GM06990 (cell line): ENCODE results near the gene CDCA7L.

Experiments used
- DNase-seq: peaks from one replicate; pipeline ENCODE4 v3.0.0-alpha.2; 2011; ENCODE audit not compliant: insufficient read length; ENCODE audit errors: extremely low read depth
- H3K27me3 ChIP-seq: replicated peaks from 2 replicates; pipeline ENCODE4 v1.6.0; 2011; ENCODE audit warnings: low read length; ENCODE audit not compliant: control insufficient read depth, insufficient read depth
- H3K36me3 ChIP-seq: 2 replicates; pipeline ENCODE4 v1.5.1; 2011; ENCODE audit warnings: low read length; ENCODE audit not compliant: control insufficient read depth, insufficient read depth
- H3K4me3 ChIP-seq: replicated peaks from 2 replicates; pipeline ENCODE4 v1.5.1; 2011; ENCODE audit warnings: low read depth, mild to moderate bottlenecking, control low read depth, low read length
- TF ChIP-seq, protein P1 (sequence below): IDR thresholded peaks from 2 replicates; pipeline ENCODE4 v1.5.1; 2011; ENCODE audit warnings: low read length, control low read depth, mild to moderate bottlenecking, inconsistent platforms; ENCODE audit not compliant: insufficient read depth, poor library complexity, severe bottlenecking

CDCA7L gene

DNA sequence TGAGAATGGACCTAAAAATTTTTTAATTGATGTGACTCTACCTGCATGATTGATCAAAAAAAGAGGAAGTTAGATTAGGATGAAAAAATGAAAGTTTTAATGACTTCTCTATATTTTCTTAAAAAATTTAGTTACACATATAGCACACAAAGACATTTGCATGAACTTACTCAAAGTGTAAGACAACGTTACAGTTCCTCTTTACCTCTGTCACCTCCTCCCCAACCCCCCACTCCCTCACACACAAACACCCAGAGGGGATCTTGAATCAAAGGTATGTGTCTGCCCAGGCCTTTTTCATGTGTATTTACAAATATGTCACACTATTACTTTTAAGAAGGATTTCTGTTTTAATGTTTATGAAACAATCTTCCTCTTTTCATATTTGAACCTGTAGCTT, 20.6 kb upstream of the CDCA7L start:
- peak; percentile 61 for DNase-seq
- Histone ChIP-seq H3K36me3 (no peaks in the 10 kb centered on the region), H3K4me3 (no peak overlapping the region), H3K27me3 (no peaks in the 10 kb centered on the region)
- TF ChIP-seq, protein P1, sequence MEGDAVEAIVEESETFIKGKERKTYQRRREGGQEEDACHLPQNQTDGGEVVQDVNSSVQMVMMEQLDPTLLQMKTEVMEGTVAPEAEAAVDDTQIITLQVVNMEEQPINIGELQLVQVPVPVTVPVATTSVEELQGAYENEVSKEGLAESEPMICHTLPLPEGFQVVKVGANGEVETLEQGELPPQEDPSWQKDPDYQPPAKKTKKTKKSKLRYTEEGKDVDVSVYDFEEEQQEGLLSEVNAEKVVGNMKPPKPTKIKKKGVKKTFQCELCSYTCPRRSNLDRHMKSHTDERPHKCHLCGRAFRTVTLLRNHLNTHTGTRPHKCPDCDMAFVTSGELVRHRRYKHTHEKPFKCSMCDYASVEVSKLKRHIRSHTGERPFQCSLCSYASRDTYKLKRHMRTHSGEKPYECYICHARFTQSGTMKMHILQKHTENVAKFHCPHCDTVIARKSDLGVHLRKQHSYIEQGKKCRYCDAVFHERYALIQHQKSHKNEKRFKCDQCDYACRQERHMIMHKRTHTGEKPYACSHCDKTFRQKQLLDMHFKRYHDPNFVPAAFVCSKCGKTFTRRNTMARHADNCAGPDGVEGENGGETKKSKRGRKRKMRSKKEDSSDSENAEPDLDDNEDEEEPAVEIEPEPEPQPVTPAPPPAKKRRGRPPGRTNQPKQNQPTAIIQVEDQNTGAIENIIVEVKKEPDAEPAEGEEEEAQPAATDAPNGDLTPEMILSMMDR: no peak

DNA sequence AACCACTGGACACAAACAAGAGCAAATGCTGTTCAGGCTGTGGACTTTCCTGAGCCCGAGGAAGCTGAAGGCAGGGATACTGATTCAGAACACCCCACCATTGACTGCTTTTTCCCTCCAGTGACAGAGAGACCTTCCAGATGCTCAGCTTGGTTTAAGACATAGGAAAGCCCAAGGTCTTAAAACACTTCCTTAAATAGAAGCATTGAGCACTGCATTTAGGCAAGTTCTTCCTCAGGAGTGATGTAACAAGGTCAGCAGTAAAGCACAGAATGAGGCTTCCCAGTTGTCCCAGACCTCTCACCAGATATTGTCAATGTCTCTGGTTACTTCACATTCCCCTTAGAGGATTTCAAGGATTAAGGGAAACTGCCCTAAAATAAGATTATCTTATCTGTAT, 19.6 kb upstream of the CDCA7L start:
- Histone ChIP-seq H3K4me3 (no peak overlapping the region), H3K27me3 (no peaks in the 10 kb centered on the region), H3K36me3 (no peaks in the 10 kb centered on the region)
- TF ChIP-seq, protein P1: no peak
- DNase-seq: no peak

DNA sequence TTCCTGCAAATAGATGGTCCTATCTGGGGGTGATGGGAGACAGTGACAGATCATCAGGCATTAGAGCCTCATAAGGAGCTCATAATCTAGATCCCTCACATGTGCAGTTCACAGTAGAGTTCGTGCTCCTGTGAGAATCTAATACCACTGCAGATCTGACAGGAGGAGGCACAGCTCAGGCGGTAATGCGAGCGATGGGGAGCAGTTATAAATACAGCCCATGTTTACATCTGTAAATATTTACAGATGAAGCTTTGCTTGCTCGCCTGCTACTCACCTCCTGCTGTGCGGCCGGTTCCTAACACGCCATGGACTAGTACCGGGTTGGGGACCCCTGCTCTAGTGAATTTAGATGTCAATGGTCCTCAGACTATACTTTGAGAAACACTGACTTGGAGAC, 17.0 kb upstream of the CDCA7L start:
- no peaks in the 10 kb centered on the region for H3K36me3 ChIP-seq
- no peaks in the 10 kb centered on the region for H3K27me3 ChIP-seq
- no peak for DNase-seq
- H3K4me3 ChIP-seq: no peak overlapping the region
- TF ChIP-seq, protein P1: no peak

DNA sequence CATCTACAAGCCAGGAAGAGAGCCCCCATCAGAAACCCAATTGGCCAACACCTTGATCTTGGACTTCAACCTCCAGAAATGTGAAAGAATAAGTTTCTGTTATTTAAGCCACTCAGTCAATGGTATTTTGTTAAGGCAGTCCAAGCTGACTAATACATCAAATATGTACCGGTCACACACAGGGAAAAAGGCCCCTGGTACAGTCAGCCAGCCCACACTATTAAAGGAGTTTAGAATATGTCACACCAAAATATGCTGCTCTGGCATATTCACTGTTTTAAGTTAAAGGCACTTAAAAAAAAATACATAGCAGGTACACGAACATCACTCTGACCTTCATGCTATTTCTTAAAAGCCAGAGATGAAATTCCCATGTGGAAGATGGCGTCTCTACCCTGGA, 15.2 kb upstream of the CDCA7L start:
- TF ChIP-seq, protein P1: no peak
- Histone ChIP-seq H3K27me3 (no peaks in the 10 kb centered on the region), H3K4me3 (no peak overlapping the region), H3K36me3 (no peaks in the 10 kb centered on the region)
- DNase-seq: no peak

DNA sequence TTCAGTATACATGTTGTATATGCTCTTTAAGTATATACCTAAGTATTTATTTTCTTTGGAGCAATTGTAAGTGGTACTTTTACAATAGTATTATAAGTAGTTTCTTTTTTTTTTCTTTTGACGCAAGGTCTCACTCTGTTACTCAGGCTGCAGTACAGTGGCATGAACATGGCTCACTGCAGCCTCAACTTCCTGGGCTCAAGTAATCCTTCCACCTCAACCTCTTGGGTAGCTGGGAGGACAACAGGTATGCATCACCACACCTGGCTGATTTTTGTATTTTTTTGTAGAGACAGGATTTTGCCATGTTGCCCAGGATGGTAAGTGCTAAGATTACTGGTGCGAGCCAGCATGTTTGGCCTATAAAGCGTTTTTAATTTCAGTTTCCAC, 13.7 kb upstream of the CDCA7L start:
- no peak for DNase-seq
- TF ChIP-seq, protein P1: no peak
- Histone ChIP-seq H3K36me3 (no peaks in the 10 kb centered on the region), H3K4me3 (no peak overlapping the region), H3K27me3 (no peaks in the 10 kb centered on the region)

DNA sequence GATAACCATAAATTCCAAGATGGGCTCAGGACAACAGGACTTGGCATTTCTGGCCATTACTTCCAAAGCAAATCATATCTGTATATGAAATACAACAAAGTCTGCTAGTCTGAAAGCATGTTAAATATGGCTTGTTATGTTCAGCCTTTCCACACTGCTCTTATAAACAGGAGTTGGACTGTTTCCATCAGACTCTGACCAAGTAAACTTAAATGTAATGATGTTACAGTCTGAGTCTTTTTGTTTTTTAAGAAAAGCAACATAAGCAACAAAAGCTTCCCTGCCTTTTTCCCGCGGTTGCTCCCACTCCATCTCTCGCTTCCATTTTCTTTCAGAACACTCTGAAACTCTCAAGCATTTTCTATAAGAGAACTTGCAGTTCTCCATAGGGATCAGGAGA, 8.1 kb upstream of the CDCA7L start:
- TF ChIP-seq, protein P1: no peak
- no peak for DNase-seq
- H3K36me3 ChIP-seq: no peaks in the 10 kb centered on the region
- H3K27me3 ChIP-seq: no peaks in the 10 kb centered on the region
- no peak overlapping the region for H3K4me3 ChIP-seq
